Measurements from ENCODE around the gene SPSB1. TPM values are rescaled to one million over a fixed set of nuclear protein-coding genes. Genes with fewer than 3 reads are reported as not detected.

Gene SPSB1
- total RNA-seq, 6 experiments from 2014 or later: 7.7 to 121 (median 37.0) TPM

DNA sequence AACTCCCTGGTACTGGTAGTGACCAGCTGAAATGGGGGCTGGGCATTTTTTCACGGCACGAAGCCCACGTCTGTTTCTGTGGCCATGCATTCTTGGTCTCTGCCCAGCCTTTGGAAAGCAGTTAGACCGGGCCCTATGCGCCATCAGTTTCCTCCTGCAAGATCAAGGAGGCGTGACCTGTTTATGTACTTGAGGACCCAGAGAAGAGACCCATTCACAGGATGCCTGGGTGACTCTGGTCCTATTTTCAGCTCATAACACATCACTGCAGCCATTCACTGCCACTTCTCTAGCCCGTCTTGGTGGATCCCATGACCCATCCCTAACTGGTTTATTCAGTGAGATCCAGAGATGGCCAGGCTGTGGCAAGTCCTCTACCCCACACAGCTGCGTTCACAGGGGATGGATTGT, 70.4 kb downstream of the SPSB1 start:
- no peaks in the 10 kb centered on the region for H3K4me1 ChIP-seq
- H3K9me3 ChIP-seq: no peaks in the 10 kb centered on the region
- H3K27ac ChIP-seq: no peak overlapping the region
- TF ChIP-seq, protein P1, sequence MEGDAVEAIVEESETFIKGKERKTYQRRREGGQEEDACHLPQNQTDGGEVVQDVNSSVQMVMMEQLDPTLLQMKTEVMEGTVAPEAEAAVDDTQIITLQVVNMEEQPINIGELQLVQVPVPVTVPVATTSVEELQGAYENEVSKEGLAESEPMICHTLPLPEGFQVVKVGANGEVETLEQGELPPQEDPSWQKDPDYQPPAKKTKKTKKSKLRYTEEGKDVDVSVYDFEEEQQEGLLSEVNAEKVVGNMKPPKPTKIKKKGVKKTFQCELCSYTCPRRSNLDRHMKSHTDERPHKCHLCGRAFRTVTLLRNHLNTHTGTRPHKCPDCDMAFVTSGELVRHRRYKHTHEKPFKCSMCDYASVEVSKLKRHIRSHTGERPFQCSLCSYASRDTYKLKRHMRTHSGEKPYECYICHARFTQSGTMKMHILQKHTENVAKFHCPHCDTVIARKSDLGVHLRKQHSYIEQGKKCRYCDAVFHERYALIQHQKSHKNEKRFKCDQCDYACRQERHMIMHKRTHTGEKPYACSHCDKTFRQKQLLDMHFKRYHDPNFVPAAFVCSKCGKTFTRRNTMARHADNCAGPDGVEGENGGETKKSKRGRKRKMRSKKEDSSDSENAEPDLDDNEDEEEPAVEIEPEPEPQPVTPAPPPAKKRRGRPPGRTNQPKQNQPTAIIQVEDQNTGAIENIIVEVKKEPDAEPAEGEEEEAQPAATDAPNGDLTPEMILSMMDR (IDR thresholded peaks at IDR 0.05): no peak
- TF ChIP-seq POLR2A (IDR thresholded peaks at IDR 0.05): no peak
- no peak overlapping the region for H3K4me3 ChIP-seq
- H3K27me3 ChIP-seq: no peaks in the 10 kb centered on the region
- intact Hi-C loops (cut with DNase I): no loop called here
- ATAC-seq (no peak), DNase-seq (no peak)
- peaks cover 0 to 13% (median 4%) of the 10 kb centered on the region in 4 donors for H3K36me3 ChIP-seq
- 95% methylated on average over 2 of the region's 8 CpGs for WGBS (ENCODE audit: insufficient coverage, low coverage, low lambda C conversion rate, missing lambda C conversion rate)

DNA sequence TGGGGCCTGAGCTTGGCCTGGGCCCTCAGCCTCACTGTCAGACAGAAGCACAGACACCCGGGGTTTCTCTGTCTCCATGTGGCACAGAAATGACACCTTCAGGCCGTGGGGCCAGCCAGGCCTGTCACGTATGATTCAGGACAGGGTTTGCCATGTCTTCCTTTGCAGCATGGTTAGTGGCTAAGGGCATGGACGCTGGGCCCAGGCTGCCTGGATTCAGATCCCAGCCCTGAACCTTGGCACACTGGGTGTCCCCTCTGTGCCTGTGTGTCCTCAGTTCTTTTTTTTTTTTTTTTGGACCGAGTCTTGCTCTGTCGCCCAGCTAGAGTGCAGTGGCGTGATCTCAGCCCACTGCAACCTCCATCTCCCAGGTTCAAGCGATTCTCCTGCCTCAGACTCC, 73.6 kb downstream of the SPSB1 start:
- TF ChIP-seq, protein P1 (IDR thresholded peaks at IDR 0.05): no peak
- no peak for TF ChIP-seq POLR2A (IDR thresholded peaks at IDR 0.05)
- Histone ChIP-seq H3K27me3 (no peaks in the 10 kb centered on the region), H3K27ac (no peak overlapping the region), H3K36me3 (peaks cover 0 to 15% (median 5%) of the 10 kb centered on the region in 4 donors), H3K4me1 (no peaks in the 10 kb centered on the region), H3K4me3 (no peak overlapping the region), H3K9me3 (no peaks in the 10 kb centered on the region)
- WGBS (ENCODE audit: insufficient coverage, low coverage, low lambda C conversion rate, missing lambda C conversion rate): 96% methylated on average over 4 of the region's 8 CpGs
- ATAC-seq (no peak), DNase-seq (no peak)
- intact Hi-C loops (cut with DNase I): no loop called here

DNA sequence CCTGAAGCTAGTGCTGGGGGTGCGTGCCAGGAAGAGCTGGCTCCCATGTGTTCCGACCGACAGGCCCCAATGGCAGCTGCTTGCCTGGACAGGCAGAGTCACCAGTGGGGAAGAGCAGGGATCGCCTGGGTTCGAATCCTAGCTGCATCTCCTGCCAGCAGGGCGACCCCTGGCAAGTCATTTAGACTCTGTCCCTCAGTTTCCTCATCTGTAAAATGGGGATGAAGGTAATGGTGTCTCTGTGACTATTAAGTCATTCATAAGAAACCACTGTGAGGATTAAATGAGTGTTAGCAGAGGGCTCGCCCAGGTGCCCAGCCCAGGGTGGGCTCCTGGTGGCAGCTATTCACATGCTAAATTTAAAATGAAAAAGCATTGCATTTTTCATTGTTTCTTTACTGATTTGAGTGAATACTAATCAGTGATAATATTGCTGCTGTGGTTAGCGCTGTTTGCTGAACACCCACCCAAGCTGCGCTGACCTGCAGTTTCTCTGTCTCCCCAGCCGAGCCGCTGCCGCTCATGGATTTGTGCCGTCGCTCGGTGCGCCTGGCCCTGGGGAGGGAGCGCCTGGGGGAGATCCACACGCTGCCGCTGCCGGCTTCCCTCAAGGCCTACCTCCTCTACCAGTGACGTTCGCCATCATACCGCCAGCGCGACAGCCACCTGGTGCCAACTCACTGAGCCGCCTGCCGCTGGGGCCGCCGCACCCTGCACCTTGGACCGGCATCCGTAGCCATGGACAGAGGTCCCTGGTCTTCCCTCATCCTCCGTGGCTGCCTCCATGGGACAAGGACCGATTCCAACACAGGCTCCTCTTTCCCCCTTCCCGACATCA, 74.5 kb downstream of the SPSB1 start:
- ATAC-seq (peak in 1 of 4 donors; percentile 8), DNase-seq (no peak)
- Histone ChIP-seq H3K9me3 (no peaks in the 10 kb centered on the region), H3K27me3 (no peaks in the 10 kb centered on the region), H3K36me3 (peaks cover 0 to 15% (median 5%) of the 10 kb centered on the region in 4 donors), H3K27ac (no peak overlapping the region), H3K4me3 (no peak overlapping the region), H3K4me1 (no peaks in the 10 kb centered on the region)
- TF ChIP-seq POLR2A (IDR thresholded peaks at IDR 0.05): no peak
- TF ChIP-seq, protein P1 (IDR thresholded peaks at IDR 0.05): no peak
- WGBS (ENCODE audit: insufficient coverage, low coverage, low lambda C conversion rate, missing lambda C conversion rate): 98% methylated on average over 8 of the region's 34 CpGs
- intact Hi-C loops (cut with DNase I): no loop called here

DNA sequence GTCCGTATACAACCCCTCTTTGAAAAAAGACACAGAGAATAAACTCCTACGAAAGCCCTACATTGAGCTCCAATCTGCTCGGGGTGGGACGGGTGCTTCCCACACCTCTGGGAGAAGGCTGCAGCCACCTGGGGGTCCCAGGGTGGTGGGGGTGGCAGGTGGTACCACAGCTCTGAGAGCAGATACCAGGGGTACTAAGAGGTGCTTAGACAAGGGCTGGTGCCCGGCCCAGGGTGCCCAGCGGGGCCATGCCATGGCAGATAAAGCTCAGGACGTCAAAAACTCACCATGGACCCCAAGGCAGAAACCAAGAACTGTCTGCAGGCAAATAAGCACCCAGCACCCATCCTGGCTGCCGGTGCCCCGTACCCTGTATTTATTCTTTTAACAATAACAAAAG, 75.1 kb downstream of the SPSB1 start:
- no peaks in the 10 kb centered on the region for H3K9me3 ChIP-seq
- DNase-seq: no peak
- peaks cover 0 to 15% (median 5%) of the 10 kb centered on the region in 4 donors for H3K36me3 ChIP-seq
- WGBS (ENCODE audit: insufficient coverage, low coverage, low lambda C conversion rate, missing lambda C conversion rate): 0% methylated on average over 1 of the region's 9 CpGs
- no peak overlapping the region for H3K27ac ChIP-seq
- no peak for ATAC-seq
- intact Hi-C loops (cut with DNase I): no loop called here
- no peaks in the 10 kb centered on the region for H3K4me1 ChIP-seq
- no peaks in the 10 kb centered on the region for H3K27me3 ChIP-seq
- no peak overlapping the region for H3K4me3 ChIP-seq
- TF ChIP-seq, protein P1 (IDR thresholded peaks at IDR 0.05): no peak
- no peak for TF ChIP-seq POLR2A (IDR thresholded peaks at IDR 0.05)

Data from right lobe of liver (tissue), 6 donors.